HFFc6 (cell line): ENCODE measurements around the gene PRSS57. TPM values are rescaled to one million over a fixed set of nuclear protein-coding genes. Genes with fewer than 3 reads are reported as not detected.

Experiments used
- DNase-seq: peaks from one replicate; pipeline ENCODE4 v3.0.0-alpha.2; 2018
- H3K27ac Mint-ChIP-seq: 2 replicates; pipeline ENCODE4 v1.8.0; 2020; ENCODE audit warnings: mild to moderate bottlenecking, mixed read lengths
- H3K27me3 Mint-ChIP-seq: 2 replicates; pipeline ENCODE4 v1.8.0; 2021; ENCODE audit warnings: mild to moderate bottlenecking, moderate library complexity, mixed read lengths; ENCODE audit not compliant: insufficient read depth
- H3K36me3 Mint-ChIP-seq: 2 replicates; pipeline ENCODE4 v1.8.0; 2021; ENCODE audit warnings: low read depth, mixed read lengths
- H3K4me1 Mint-ChIP-seq: 2 replicates; pipeline ENCODE4 v1.8.0; 2020; ENCODE audit warnings: low read depth, mixed read lengths
- H3K4me3 Mint-ChIP-seq: 2 replicates; pipeline ENCODE4 v1.8.0; 2020; ENCODE audit warnings: mild to moderate bottlenecking, moderate library complexity, mixed read lengths
- H3K9me3 Mint-ChIP-seq: 2 replicates; pipeline ENCODE4 v1.8.0; 2020; ENCODE audit warnings: mild to moderate bottlenecking, mixed read lengths
- total RNA-seq, 6 experiments: library from RNA; stranded (reverse); fragmentation: NEBNext Ultra II Directional; extraction: Animal tissue kit (Norgen Biotek cat#: 25700); gene quantifications; 2 replicates in 1 of 6; 3 replicates in 5 of 6; pipeline ENCODE4 v1.2.3, GENCODE V29; 2021
- TF ChIP-seq, protein P1 (sequence below): fragments of 200-600 bp; sonication (generic); IDR thresholded peaks from 2 replicates; pipeline ENCODE4 v1.5.0; 2021; ENCODE audit warnings: antibody characterized with exemption, mild to moderate bottlenecking

The PRSS57 gene
- total RNA-seq, 6 experiments from 2014 or later, result not detected

DNA sequence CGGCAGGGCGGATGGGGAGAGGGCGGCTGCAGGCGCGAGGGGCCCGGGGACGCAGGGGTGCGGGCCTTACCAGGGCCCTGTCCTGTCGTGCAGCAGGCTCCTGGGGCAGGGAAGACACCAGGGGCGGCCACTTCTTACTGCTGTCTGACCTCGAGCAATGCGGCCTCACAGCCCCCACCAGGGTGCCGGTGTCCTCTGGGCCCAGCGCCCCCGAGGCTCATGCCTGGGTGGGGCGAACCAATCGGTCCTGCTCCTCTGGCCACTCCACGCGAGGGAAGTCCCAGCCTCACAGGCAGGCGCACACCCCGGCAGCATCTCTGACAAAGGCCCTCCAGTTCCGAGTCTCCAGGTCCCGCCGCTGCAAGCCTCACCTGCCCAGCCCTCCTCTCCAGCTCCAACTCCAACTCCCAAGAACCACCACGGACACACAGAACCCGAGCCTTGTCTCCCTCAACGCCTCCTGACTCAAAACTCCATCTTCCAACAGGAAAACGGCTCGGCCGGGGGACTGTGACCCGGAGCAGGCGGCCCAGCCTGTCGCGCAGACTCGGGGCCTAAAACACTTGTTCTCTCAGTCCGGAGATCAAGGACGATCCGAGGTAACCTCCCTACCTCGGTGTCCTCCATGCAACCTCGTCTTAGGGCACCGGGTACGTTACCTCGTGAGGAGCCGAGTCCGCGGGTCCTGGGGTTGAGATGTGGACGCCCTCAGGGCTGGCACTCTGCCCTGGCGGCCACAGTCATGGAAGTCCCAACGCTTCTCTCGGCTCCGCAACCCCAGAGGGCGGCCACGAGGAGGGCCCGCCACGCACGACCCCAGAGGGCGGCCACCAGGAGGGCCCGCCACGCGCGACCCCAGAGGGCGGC is 49.1 kb downstream of the PRSS57 start:
- no peaks in the 10 kb centered on the region for H3K27me3 Mint-ChIP-seq
- no peak overlapping the region for H3K4me3 Mint-ChIP-seq
- DNase-seq, result no peak
- peaks cover 4% of the 10 kb centered on the region; the same call in 1 of the 2 replicates for H3K36me3 Mint-ChIP-seq
- no peaks in the 10 kb centered on the region for H3K4me1 Mint-ChIP-seq
- H3K9me3 Mint-ChIP-seq, result no peaks in the 10 kb centered on the region
- TF ChIP-seq, protein P1, sequence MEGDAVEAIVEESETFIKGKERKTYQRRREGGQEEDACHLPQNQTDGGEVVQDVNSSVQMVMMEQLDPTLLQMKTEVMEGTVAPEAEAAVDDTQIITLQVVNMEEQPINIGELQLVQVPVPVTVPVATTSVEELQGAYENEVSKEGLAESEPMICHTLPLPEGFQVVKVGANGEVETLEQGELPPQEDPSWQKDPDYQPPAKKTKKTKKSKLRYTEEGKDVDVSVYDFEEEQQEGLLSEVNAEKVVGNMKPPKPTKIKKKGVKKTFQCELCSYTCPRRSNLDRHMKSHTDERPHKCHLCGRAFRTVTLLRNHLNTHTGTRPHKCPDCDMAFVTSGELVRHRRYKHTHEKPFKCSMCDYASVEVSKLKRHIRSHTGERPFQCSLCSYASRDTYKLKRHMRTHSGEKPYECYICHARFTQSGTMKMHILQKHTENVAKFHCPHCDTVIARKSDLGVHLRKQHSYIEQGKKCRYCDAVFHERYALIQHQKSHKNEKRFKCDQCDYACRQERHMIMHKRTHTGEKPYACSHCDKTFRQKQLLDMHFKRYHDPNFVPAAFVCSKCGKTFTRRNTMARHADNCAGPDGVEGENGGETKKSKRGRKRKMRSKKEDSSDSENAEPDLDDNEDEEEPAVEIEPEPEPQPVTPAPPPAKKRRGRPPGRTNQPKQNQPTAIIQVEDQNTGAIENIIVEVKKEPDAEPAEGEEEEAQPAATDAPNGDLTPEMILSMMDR, result no peak
- H3K27ac Mint-ChIP-seq, result no peak overlapping the region

DNA sequence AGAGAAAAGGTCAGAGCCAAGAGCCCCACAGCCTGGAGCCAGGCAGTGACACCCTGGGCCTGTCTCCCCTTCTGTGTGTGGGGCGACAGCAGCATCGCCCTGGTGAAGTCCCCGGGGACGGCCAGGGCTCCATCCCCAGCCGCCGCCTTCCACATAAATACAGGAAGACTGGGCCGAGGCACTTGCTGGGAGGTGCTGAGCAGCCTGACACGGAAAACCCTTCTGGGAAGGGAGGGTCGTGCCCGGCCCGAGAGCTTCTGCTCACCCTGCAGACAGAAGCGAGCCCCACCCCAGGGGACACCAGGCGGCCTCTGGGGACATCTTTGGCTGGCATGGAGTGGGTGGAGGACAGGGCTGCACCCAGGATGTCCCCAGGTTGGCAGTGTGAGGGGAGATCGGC is 50.5 kb downstream of the PRSS57 start:
- Mint-ChIP-seq H3K9me3 (no peaks in the 10 kb centered on the region), H3K27me3 (no peaks in the 10 kb centered on the region), H3K4me3 (no peak overlapping the region), H3K36me3 (peaks cover 4% of the 10 kb centered on the region; the same call in 1 of the 2 replicates), H3K27ac (no peak overlapping the region), H3K4me1 (no peaks in the 10 kb centered on the region)
- TF ChIP-seq, protein P1, result no peak
- DNase-seq, result no peak

DNA sequence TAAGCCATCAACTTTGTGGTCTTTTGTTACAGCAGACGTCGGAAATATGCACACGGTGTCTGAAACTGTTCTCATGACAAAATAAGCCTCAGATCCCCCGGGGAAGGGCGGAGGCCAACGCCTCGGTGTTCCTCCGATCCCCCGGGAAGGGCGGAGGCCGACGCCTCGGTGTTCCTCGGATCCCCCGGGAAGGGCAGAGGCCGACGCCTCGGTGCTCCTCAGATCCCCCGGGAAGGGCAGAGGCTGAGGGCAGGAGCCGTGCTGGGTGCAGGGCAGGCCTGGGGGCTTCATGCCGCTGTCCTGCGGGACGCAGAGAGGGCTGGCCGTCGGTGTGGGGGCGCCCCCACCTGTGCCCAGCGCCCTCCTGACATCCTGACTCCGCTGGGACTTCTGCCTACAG is 50.9 kb downstream of the PRSS57 start:
- TF ChIP-seq, protein P1, result no peak
- Mint-ChIP-seq H3K27ac (no peak overlapping the region), H3K4me3 (no peak overlapping the region), H3K9me3 (no peaks in the 10 kb centered on the region), H3K36me3 (peaks cover 4% of the 10 kb centered on the region; the same call in 1 of the 2 replicates), H3K4me1 (peaks cover 3% of the 10 kb centered on the region), H3K27me3 (peaks cover under 1% of the 10 kb centered on the region)
- DNase-seq, result no peak

DNA sequence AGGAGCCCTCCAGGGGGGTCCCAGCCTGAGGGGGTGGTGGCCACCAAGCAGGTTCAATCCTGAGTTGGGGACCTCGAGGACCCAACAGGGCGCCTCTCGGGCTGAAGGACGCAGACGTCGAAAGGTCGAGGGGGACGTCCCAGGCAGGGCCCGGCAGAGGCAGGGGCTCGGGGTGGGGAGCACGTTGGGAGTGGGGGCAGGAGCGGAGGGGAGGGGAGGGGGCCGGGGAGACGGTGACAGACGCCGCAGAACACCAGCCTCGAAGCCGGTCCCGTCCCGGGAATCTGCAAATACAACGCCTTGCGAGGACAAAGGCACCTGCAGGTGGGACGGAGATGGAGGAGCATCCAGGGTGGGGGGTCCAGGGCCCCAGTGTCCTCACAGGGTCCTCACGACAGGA is 51.5 kb downstream of the PRSS57 start:
- H3K9me3 Mint-ChIP-seq, result no peaks in the 10 kb centered on the region
- H3K27ac Mint-ChIP-seq, result no peak overlapping the region
- peaks cover 2% of the 10 kb centered on the region for H3K27me3 Mint-ChIP-seq
- H3K4me3 Mint-ChIP-seq, result no peak overlapping the region
- H3K4me1 Mint-ChIP-seq, result peaks cover 6% of the 10 kb centered on the region
- DNase-seq, result no peak
- peaks cover 4% of the 10 kb centered on the region; the same call in 1 of the 2 replicates for H3K36me3 Mint-ChIP-seq
- TF ChIP-seq, protein P1, result no peak

DNA sequence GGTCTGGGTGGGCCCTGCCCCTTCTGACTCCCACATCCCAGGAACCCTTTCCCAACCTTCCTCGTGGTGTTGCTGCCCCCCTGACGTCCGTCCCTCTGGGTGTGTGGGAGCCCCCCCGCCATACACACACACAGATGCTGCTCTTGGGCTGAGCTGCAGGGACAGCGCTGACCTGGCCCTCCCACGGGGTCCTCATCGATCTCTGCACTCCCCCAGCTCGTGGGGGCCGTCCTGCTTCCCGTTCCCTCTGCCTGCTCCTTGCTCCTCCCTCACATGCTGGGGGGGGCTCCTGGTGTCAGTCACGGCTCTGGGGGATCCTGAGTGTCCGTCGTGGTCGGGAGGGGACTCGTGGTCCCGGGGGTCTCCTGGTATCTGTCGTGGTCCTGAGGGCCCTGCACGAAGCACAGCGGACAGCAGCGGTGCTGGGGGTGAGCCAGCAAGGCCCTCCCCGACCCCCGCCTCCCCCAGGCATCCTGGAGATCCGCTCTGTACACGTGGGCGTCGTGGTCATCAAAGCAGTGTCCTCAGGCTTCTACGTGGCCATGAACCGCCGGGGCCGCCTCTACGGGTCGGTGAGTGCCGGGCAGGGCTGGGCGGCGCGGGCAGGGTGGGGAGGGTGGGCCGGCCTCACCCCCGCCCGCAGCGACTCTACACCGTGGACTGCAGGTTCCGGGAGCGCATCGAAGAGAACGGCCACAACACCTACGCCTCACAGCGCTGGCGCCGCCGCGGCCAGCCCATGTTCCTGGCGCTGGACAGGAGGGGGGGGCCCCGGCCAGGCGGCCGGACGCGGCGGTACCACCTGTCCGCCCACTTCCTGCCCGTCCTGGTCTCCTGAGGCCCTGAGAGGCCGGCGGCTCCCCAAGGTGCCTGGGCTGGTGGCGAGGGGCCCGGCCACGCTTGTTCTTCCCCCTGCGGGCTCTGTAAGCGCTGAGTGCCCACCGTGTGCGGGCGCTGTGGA is 52.2 kb downstream of the PRSS57 start:
- no peak for DNase-seq
- H3K27me3 Mint-ChIP-seq, result peaks cover 2% of the 10 kb centered on the region
- H3K36me3 Mint-ChIP-seq, result peaks cover 4% of the 10 kb centered on the region; the same call in 1 of the 2 replicates
- no peak overlapping the region for H3K4me3 Mint-ChIP-seq
- H3K27ac Mint-ChIP-seq, result no peak overlapping the region
- TF ChIP-seq, protein P1, result no peak
- no peaks in the 10 kb centered on the region for H3K9me3 Mint-ChIP-seq
- H3K4me1 Mint-ChIP-seq, result peaks cover 6% of the 10 kb centered on the region
